HepG2 (cell line): ENCODE data around the gene FAM53C. TPM values are rescaled to one million over a fixed set of nuclear protein-coding genes. Genes with fewer than 3 reads are reported as not detected.

ENCODE experiments used
- ARID5B ChIP-seq: IDR thresholded peaks from 2 replicates; pipeline ENCODE4 v1.4.0; 2020; ENCODE audit warnings: mild to moderate bottlenecking, missing genetic modification reagents
- CENPT ChIP-seq: sonication (generic); formaldehyde crosslinking; IDR thresholded peaks from 2 replicates; pipeline ENCODE4 v1.8.0; 2022; ENCODE audit warnings: low read depth, mild to moderate bottlenecking, moderate library complexity, missing genetic modification reagents
- GATAD1 ChIP-seq: IDR thresholded peaks from 2 replicates; pipeline ENCODE4 v1.6.1; 2016; ENCODE audit warnings: missing genetic modification reagents, missing compliant biosample characterization
- IRF2 ChIP-seq: IDR thresholded peaks from 2 replicates; pipeline ENCODE4 v1.6.1; 2018; ENCODE audit warnings: missing genetic modification reagents, missing compliant biosample characterization
- KLF13 ChIP-seq: sonication (generic); formaldehyde crosslinking; IDR thresholded peaks from 2 replicates; pipeline ENCODE4 v1.4.0; 2020; ENCODE audit warnings: mild to moderate bottlenecking, missing genetic modification reagents
- NFATC3 ChIP-seq: sonication (generic); formaldehyde crosslinking; IDR thresholded peaks from 2 replicates; pipeline ENCODE4 v1.5.1; 2020; ENCODE audit warnings: mild to moderate bottlenecking, missing genetic modification reagents
- NFE2L1 ChIP-seq: sonication (generic); formaldehyde crosslinking; IDR thresholded peaks from 2 replicates; pipeline ENCODE4 v1.4.0; 2020; ENCODE audit warnings: missing genetic modification reagents, mild to moderate bottlenecking, borderline replicate concordance
- RBFOX2 ChIP-seq: fragments of 200-400 bp; formaldehyde crosslinking; IDR thresholded peaks from 2 replicates; pipeline ENCODE4 v1.6.1; 2017; ENCODE audit warnings: low read depth, mild to moderate bottlenecking, low read length
- TAF15 ChIP-seq: fragments of 200-400 bp; formaldehyde crosslinking; IDR thresholded peaks from one replicate; pipeline ENCODE4 v1.6.1; 2018; ENCODE audit warnings: mild to moderate bottlenecking, low read depth, low read length; ENCODE audit not compliant: poor library complexity, severe bottlenecking
- ZBED4 ChIP-seq: sonication (generic); formaldehyde crosslinking; IDR thresholded peaks from 2 replicates; pipeline ENCODE4 v1.4.0; 2020; ENCODE audit warnings: missing genetic modification reagents, borderline replicate concordance
- ZFP37 ChIP-seq: sonication (generic); formaldehyde crosslinking; IDR thresholded peaks from 2 replicates; pipeline ENCODE4 v1.4.0; 2020; ENCODE audit warnings: missing genetic modification reagents, borderline replicate concordance
- ZHX1 ChIP-seq: sonication (generic); formaldehyde crosslinking; IDR thresholded peaks from 2 replicates; pipeline ENCODE4 v1.8.1; 2022; ENCODE audit warnings: low read depth, mild to moderate bottlenecking, missing genetic modification reagents
- ZKSCAN1 ChIP-seq: fragments of 150-350 bp; IDR thresholded peaks from 2 replicates; pipeline ENCODE4 v1.6.1; 2014; ENCODE audit warnings: low read length
- ZNF382 ChIP-seq: sonication (generic); formaldehyde crosslinking; IDR thresholded peaks from 2 replicates; pipeline ENCODE4 v1.5.0; 2020; ENCODE audit warnings: missing genetic modification reagents, mild to moderate bottlenecking, borderline replicate concordance
- ZNF713 ChIP-seq: sonication (generic); formaldehyde crosslinking; IDR thresholded peaks from 2 replicates; pipeline ENCODE4 v1.4.0; 2020; ENCODE audit warnings: mild to moderate bottlenecking, missing genetic modification reagents
- ZNF766 ChIP-seq: sonication (generic); formaldehyde crosslinking; IDR thresholded peaks from 2 replicates; pipeline ENCODE4 v1.5.0; 2020; ENCODE audit warnings: missing genetic modification reagents, borderline replicate concordance
- ZNF768 ChIP-seq: sonication (generic); formaldehyde crosslinking; IDR thresholded peaks from 2 replicates; pipeline ENCODE4 v1.4.0; 2020; ENCODE audit warnings: missing genetic modification reagents
- ZNF790 ChIP-seq: sonication (generic); formaldehyde crosslinking; IDR thresholded peaks from 2 replicates; pipeline ENCODE4 v1.8.0; 2022; ENCODE audit warnings: missing genetic modification reagents, mild to moderate bottlenecking, borderline replicate concordance
- ZSCAN20 ChIP-seq: sonication (generic); formaldehyde crosslinking; IDR thresholded peaks from 2 replicates; pipeline ENCODE4 v1.4.0; 2020; ENCODE audit warnings: missing genetic modification reagents, mild to moderate bottlenecking, borderline replicate concordance
- ZSCAN29 ChIP-seq: sonication (generic); formaldehyde crosslinking; conservative IDR thresholded peaks from 2 replicates; pipeline ENCODE4 v1.4.0; 2020; ENCODE audit warnings: mild to moderate bottlenecking, missing genetic modification reagents
- polyA plus RNA-seq, 8 experiments: library from polyadenylated mRNA; depleted of rRNA in 3 of 8; stranded (reverse) in 7 of 8; unstranded in 1 of 8; fragments of >200 nt; fragmentation: Illumina TruSeq in 4 of 8; extraction: Trizol in 4 of 8; gene quantifications; 2 replicates each; pipeline versions ENCODE4 v1.2.1 to v1.2.3, GENCODE V29; 2011 to 2016; ENCODE audit warnings: low read depth in 4 of 8, missing spikeins in 1 of 8, mixed read lengths in 1 of 8; ENCODE audit not compliant: insufficient read depth in 1 of 8
- total RNA-seq, 5 experiments: library from RNA; depleted of rRNA; stranded (reverse); fragments of >200 nt; fragmentation: Illumina TruSeq; extraction: Trizol; gene quantifications; 2 replicates each; pipeline ENCODE4 v1.2.3, GENCODE V29; 2016; ENCODE audit warnings: low read depth in 1 of 5

Gene FAM53C
- total and polyA plus RNA-seq, 2 of the 13 experiments (the other 11 are each of a cell fraction or from before 2014, with no cell fraction given) = 26.9 to 30.1 TPM

- TF ChIP-seq ZHX1 (CRISPR knock-in tag) (peak; percentile 87; the same call in 1 of the 2 replicates), ARID5B (CRISPR knock-in tag) (peak; percentile 33; the same call in 1 of the 2 replicates), ZSCAN20 (CRISPR knock-in tag) (no peak), CENPT (no peak), GATAD1 (CRISPR knock-in tag) (peak; percentile 68), RBFOX2 (no peak), ZFP37 (CRISPR knock-in tag) (no peak), ZBED4 (CRISPR knock-in tag) (peak; percentile 31; the same call in 1 of the 2 replicates), NFATC3 (no peak), ZNF790 (CRISPR knock-in tag) (no peak), ZNF766 (CRISPR knock-in tag) (0 out of 2 replicates have a peak, but pooled peaks have one; percentile 10), NFE2L1 (CRISPR knock-in tag) (no peak), ZKSCAN1 (no peak; the same call in 1 of the 2 replicates), TAF15 (peak; percentile 95), KLF13 (CRISPR knock-in tag) (no peak), ZNF768 (CRISPR knock-in tag) (peak; percentile 75), ZNF382 (CRISPR knock-in tag) (no peak), IRF2 (CRISPR knock-in tag) (peak; percentile 80), ZSCAN29 (CRISPR knock-in tag) (no peak), ZNF713 (CRISPR knock-in tag) (no peak)
Observed at GRCh38 chr5:138352071-138352721, 14.1 kb downstream of the FAM53C start, which contains the start of gene KDM3B (continued).
